ENCODE results near the gene PIGS.

The PIGS gene

DNA sequence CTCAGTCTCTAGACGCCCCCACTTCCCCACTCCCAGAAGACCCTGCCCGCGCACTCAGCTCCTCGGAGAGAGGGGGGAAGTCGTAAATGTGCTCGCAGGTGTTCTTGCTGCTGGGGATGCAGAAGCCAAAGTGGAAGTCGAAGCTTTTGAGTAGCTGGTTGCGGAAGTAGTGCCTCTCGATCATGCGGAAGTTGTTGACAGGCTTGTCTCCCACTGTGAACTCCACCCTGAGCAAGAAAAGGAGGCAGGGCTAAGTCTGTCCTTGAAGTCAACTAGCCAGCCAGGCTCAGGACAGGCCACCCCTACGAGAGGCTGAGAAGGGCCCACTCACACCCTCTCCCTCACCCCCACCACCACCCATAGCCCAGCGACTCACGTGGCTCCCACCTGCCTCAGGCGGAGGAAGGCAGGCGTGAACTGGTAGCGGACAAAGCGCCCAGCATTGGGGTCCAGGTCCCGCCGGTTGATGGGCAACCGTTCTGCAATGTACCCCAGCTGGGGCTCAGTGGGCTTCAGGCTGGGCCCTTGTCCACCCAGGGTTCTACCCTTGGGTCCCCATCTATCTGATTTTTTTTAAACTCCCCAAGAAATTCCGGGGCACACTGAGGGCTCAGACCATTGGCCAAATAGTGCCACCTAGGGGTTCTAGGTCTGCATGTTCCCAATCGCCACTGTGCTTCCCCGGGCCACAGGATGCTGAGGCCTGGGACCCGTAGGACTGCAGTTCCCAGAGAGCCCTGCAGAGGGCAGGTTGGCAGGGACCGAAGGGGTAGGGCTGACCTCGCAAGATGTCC, 23.5 kb downstream of the PIGS start:
- Histone ChIP-seq H3K36me3 (ENCODE audit: low read depth) (no peaks in the 10 kb centered on the region), H3K4me1 (ENCODE audit: insufficient read depth, poor library complexity, severe bottlenecking) (no peaks in the 10 kb centered on the region), H3K27ac (ENCODE audit: poor library complexity, severe bottlenecking) (no peak overlapping the region), H3K27me3 (ENCODE audit: insufficient read depth, poor library complexity, severe bottlenecking) (no peaks in the 10 kb centered on the region), H3K4me3 (ENCODE audit: severe bottlenecking) (no peak overlapping the region), H3K9me3 (ENCODE audit: severe bottlenecking) (no peaks in the 10 kb centered on the region)
- no peak for DNase-seq (ENCODE audit: low spot score)
- TF ChIP-seq CTCF (IDR thresholded peaks at IDR 0.05; ENCODE audit: poor library complexity, severe bottlenecking): peak; percentile 79
- peak; percentile 26; the same call in 1 of the 3 replicates for ATAC-seq (ENCODE audit: low read depth)

GRCh38 chr17:28547096-28547622, 24.2 kb downstream of the PIGS start:
- Histone ChIP-seq H3K4me3 (ENCODE audit: severe bottlenecking) (no peak overlapping the region), H3K36me3 (ENCODE audit: low read depth) (no peaks in the 10 kb centered on the region), H3K27ac (ENCODE audit: poor library complexity, severe bottlenecking) (no peak overlapping the region), H3K27me3 (ENCODE audit: insufficient read depth, poor library complexity, severe bottlenecking) (no peaks in the 10 kb centered on the region), H3K4me1 (ENCODE audit: insufficient read depth, poor library complexity, severe bottlenecking) (no peaks in the 10 kb centered on the region), H3K9me3 (ENCODE audit: severe bottlenecking) (no peaks in the 10 kb centered on the region)
- ATAC-seq (ENCODE audit: low read depth) (no peak), DNase-seq (ENCODE audit: low spot score) (no peak)
- no peak for TF ChIP-seq CTCF (IDR thresholded peaks at IDR 0.05; ENCODE audit: poor library complexity, severe bottlenecking)

DNA sequence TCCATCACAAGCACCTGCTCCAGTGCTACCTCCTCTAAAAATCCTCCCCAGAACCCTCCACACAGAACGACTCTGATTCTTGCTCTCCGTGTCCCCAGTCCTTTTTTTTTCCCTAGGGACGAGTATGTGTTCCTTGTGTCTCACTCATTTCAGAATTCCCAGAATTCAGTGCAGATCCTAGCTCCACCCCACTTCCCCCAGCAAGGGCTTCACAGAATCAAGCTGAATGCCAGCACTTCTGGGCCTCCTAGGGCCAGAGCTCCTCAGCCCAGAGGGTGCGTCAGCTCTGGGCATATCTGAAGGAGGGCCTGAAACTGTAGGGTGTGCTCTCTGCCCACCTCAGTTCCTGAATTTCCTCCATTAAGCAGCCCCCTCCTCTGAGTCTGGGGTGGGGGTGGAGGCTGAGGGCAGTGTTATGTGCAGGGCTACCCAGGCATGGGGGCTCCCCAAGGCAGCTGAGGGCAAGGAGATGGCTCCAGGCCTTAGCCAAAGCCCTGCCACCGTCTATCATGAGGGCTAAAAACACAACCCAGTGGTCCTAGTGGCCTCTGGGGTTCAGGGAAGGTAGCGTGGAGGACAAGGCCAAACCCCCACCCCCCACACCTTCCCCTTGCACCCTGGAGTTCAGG, 25.4 kb downstream of the PIGS start:
- ATAC-seq (ENCODE audit: low read depth) (no peak), DNase-seq (ENCODE audit: low spot score) (no peak)
- TF ChIP-seq CTCF (IDR thresholded peaks at IDR 0.05; ENCODE audit: poor library complexity, severe bottlenecking): no peak
- H3K27ac ChIP-seq (ENCODE audit: poor library complexity, severe bottlenecking): no peak overlapping the region
- no peaks in the 10 kb centered on the region for H3K9me3 ChIP-seq (ENCODE audit: severe bottlenecking)
- H3K36me3 ChIP-seq (ENCODE audit: low read depth): no peaks in the 10 kb centered on the region
- no peaks in the 10 kb centered on the region for H3K4me1 ChIP-seq (ENCODE audit: insufficient read depth, poor library complexity, severe bottlenecking)
- no peak overlapping the region for H3K4me3 ChIP-seq (ENCODE audit: severe bottlenecking)
- H3K27me3 ChIP-seq (ENCODE audit: insufficient read depth, poor library complexity, severe bottlenecking): no peaks in the 10 kb centered on the region

DNA sequence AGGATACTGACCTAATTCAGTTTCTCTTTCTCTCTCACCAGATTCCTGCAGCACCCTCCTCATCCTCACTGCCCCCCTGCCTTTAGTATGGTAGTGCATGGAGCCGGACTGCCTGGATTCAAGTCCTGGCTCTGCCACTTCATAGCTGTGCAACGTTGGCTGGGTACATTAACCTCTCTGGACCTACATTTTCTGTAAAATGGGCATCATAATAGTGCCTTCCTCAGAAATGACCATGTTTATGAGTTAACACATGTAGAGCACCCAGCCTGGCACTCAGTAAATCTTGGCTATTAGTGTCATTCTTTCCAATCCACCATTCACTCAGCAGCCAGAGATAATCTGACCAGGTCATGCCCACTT, 26.2 kb downstream of the PIGS start:
- Histone ChIP-seq H3K4me1 (ENCODE audit: insufficient read depth, poor library complexity, severe bottlenecking) (no peaks in the 10 kb centered on the region), H3K27me3 (ENCODE audit: insufficient read depth, poor library complexity, severe bottlenecking) (no peaks in the 10 kb centered on the region), H3K9me3 (ENCODE audit: severe bottlenecking) (no peaks in the 10 kb centered on the region), H3K36me3 (ENCODE audit: low read depth) (no peaks in the 10 kb centered on the region), H3K4me3 (ENCODE audit: severe bottlenecking) (no peak overlapping the region), H3K27ac (ENCODE audit: poor library complexity, severe bottlenecking) (no peak overlapping the region)
- DNase-seq (ENCODE audit: low spot score): no peak
- no peak for ATAC-seq (ENCODE audit: low read depth)
- TF ChIP-seq CTCF (IDR thresholded peaks at IDR 0.05; ENCODE audit: poor library complexity, severe bottlenecking): no peak
